LHCN-M2 (cell line): ENCODE data around the gene MROH2B. TPM values are rescaled to one million over a fixed set of nuclear protein-coding genes. Genes with fewer than 3 reads are reported as not detected.
A peak's percentile ranks its signal among the peaks of the same experiment; 100 is the strongest.
"Not testable (repeated sequence)": the region's sequence is repeated elsewhere in the genome, so short reads cannot be mapped to it uniquely, and the experiment has no call there.

Experiments used
- DNase-seq: peaks from one replicate; pipeline ENCODE4 v3.0.0-alpha.2; 2012; ENCODE audit warnings: low read depth
- total RNA-seq: library from RNA; depleted of rRNA; stranded (reverse); fragments of >200 nt; gene quantifications from 2 replicates; pipeline ENCODE4 v1.2.3, GENCODE V29; 2014

The MROH2B gene
- total RNA-seq, 1 experiment from 2014 or later = not detected

DNA sequence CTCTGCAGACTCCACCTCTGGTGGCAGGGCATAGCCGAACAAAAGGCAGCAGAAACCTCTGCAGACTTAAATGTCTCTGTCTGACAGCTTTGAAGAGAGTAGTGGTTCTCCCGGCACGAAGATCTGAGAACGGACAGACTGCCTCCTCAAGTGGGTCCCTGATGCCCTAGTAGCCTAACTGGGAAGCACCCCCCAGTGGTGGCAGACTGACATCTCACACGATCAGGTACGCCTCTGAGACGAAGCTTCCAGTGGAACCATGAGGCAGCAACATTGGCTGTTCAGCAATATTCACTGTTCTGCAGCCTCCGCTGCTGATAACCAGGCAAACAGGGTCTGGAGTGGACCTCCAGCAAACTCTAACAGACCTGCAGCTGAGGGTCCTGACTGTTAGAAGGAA, 48.5 kb downstream of the MROH2B start:
- not testable (repeated sequence) for DNase-seq

GRCh38 chr5:41012318-41012717, 58.8 kb downstream of the MROH2B start:
- DNase-seq = no peak

GRCh38 chr5:41010572-41010971, 60.6 kb downstream of the MROH2B start:
- no peak for DNase-seq

DNA sequence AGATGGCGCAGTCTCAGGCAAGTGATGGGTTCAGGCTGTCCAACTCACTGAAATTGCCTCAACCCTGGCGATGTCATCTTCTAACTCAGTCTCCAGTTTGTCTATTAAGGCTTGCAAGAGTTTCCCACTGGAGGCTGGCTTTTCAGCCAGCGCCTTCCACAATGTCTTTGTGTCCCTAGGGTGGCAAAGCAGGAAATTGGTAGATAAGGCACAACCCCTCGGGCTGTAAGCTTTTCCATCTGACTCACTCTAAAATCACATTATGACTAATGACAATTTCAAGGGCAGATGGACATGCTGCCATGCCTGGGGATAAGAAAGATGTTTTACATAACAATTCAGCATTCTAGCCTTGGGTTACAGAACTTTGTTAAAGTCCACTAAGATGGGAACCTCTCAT, 61.9 kb downstream of the MROH2B start:
- DNase-seq = peak; percentile 59

DNA sequence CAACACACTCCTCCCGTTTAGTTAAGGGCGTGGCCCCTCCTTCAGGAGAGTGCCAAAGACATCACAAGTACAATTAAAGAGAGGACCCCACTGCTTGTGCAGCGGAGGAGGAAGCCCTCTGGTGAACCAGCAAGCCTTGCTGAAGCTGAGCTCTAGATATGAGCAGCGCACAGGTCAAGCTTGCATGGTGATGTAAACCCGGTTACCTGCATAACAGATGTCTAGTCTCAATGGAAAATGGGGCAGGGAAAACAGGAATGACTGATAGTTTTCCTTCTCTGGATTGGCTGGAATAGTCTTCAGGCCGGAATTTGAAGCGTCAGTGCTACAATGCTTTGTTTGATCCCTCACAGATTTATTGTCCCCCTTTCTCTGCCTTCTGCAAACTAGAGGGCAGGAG, 66.2 kb downstream of the MROH2B start:
- no peak for DNase-seq

- no peak for DNase-seq
Measured at GRCh38 chr5:41003670-41004376, 67.3 kb downstream of the MROH2B start.

DNA sequence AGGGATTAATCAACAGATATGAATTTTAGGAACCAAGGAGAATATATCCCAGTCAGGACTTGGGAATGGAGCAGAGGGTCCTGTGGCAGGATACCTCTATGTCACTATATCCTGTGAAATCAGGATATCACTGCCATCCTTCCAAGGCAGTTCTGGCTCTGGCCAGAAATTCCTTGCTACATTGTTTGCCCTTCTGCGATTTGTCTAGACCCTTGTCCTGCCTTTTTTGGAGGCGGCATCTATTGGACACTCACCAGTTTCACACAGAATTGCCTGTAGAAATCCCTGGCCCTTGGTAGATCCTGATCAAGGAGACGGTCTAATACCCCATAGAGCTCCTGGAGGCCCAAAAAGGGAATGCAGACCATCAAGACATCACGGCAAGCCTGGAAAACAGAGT, 71.2 kb downstream of the MROH2B start:
- DNase-seq = no peak

DNA sequence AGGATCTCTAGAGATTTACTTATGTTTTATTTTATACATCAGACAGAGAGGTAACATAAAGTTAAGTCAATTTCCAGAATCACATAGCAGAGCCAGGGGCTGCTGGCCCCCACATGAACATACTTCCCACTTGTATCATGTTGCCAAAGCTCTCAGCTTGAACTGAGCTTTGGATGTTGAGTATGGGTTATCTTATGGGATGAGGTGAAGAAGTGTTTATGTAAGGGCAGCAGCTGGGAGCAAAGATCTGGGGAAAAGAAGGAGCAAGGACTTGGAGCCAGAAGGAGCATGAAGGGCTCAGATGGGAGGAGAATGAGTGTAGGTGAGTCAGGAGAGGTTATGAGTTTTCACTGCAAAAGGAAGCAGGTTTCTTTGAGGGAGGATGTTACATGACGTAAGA, 72.0 kb downstream of the MROH2B start:
- no peak for DNase-seq

DNA sequence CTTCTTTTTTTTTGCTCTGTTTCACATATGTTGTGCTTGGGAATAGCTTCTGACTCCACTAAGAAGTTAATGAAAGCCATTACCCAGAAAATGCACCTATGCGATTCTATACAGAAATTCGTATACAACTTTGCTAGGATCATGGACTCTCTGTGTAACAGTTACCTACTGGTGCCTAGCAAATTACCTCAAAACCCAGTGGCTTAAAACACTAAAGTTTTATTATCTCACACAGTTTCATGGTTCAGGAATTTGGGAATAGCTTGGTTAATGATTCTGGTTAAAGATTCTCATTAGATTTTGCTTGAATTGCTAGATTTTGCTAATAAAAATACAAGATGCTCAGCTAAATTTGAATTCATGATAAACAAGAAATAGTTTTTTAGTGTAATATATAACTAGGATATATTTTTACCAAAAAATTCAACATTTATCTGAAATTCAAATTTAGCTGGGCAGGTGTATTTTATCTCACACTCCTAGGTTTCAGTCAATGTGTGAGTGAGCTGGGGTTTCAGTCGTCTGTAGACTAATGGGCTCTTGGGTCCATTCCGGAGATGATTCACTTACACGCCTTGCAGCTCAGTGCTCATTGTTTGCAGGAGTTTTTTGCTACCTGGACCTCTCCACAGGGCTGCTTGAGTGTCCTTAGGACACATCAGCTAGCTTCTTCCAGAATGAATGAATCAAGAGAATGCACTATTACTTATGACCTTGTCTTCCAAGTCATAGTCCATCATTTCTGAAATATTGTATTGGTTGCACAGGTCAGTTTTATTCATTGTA, 75.1 kb downstream of the MROH2B start:
- DNase-seq = no peak

- no peak for DNase-seq
Measured at GRCh38 chr5:40991981-40992559, 79.1 kb downstream of the MROH2B start.

GRCh38 chr5:40991168-40991980, 79.8 kb downstream of the MROH2B start:
- peak; percentile 66 for DNase-seq

DNA sequence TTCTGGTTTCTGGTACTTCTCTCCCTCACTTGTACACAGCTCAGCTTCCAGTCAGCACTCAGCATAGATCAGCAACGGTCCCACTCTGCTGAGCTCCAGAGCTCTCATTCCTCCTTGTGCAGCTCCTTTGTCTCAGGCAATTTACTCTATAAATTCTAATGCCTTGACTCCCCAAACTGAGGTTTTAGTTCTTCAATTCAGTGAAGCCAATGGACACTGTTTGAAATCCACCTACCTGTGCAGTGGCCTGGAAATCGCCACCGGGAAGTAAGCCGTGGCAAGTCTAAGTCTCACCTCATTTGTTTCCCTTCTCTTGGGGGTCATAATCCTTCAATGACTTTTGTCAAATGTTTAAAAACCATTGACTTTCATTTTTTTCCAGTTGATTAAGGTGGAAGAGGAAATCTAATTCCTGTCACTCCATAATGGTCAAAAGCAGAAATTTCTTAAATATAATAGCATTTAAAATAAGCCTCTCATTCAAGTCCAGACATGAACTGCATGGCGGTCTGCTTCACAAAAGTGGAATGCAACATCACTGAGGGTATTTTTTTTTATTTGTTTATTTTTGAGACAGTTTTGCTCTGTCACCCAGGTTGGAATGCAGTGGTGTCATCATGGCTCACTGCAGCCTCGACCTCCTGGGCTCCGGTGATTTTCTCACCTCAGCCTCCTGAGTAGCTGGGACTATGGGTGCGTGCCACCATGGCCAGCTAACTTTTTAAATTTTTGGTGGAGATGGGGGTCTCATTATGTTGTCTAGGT, 82.2 kb downstream of the MROH2B start:
- no peak for DNase-seq

- DNase-seq = no peak
Measured at GRCh38 chr5:40987349-40987748, 83.8 kb downstream of the MROH2B start.

- DNase-seq = no peak
Measured at GRCh38 chr5:40986666-40987065, 84.5 kb downstream of the MROH2B start.

GRCh38 chr5:40985501-40985900, 85.6 kb downstream of the MROH2B start:
- DNase-seq = no peak

GRCh38 chr5:40984884-40985283, 86.3 kb downstream of the MROH2B start:
- DNase-seq = peak; percentile 47

- DNase-seq = no peak
Measured at GRCh38 chr5:40983781-40984180, 87.4 kb downstream of the MROH2B start.

GRCh38 chr5:40981420-40981819, 89.7 kb downstream of the MROH2B start:
- no peak for DNase-seq

DNA sequence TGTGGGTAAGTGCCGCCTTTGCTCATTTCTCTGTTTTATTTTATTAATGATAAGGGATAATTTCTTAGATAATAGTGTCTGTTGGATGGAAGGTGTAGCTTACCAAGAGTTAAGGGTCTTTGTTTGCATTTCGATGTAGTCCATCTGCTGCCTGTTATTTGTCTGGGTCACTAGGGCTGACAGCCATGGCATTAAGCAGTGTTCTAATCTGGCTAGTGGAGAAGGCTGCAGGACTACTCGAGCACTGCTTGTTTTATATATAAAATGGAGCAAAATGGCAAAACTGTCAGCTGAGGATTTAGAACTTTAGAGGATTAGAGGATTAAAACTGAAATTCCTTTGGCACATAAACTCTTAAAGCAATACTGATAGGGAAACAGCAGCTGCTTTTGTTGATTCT, 94.3 kb downstream of the MROH2B start:
- no peak for DNase-seq

DNA sequence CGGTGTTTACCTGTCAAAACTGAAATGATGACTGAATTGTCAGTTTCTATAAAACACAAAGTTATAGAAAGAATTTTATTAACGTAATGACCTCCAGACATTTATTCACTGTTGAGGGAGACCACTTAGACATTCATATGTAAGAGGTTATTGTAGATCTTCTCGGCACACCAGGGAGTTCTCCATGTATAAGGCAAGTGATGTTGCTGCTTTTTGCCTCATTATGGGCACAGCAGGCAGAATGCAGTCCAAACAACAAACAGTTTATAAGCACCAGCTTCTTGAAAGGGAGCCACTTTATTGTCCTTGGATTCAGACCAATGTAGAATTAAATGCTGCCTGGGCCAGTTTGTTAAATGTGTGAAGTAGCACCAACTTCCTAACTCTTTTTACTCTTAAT, 95.1 kb downstream of the MROH2B start:
- DNase-seq = no peak

DNA sequence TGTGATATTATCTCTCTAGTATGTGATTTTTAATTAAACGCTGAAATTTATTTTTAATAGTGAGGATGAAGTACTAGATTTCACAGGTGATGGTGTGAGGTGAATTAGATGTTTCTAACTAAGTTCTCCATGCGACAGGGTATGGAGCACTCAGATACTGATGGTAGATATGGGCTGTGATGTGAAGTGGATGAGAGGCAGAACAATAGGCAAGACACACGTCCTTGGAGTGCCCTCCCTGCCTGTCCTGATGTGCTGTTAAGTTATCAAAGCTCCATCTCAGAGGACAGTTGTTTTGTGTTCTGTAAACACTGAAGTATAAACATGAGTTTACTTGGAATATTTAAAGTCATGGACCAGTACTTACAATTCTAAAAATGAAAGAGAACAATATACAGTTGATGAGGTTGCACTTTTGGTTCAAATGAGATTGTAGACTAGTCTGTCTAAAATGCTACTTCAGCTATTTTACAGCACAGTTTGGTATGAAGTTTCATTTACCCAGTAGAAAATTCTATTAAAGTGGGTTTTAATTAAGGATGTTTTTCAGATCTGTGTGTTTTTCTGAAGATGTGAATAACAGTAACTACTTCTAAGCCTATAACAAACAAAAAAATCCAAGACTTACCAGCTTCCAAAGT, 97.7 kb downstream of the MROH2B start:
- no peak for DNase-seq
